H9 (cell line): Measurements from ENCODE around the gene SIAH2. TPM values are rescaled to one million over a fixed set of nuclear protein-coding genes. Genes with fewer than 3 reads are reported as not detected.

ENCODE experiments used
- DNase-seq: peaks from one replicate; pipeline ENCODE4 v3.0.0-alpha.2; 2017
- H2AFZ ChIP-seq: one replicate; pipeline ENCODE4 v1.6.1; 2013; ENCODE audit warnings: mild to moderate bottlenecking, low read length, control low read depth, moderate library complexity
- H2AK5ac ChIP-seq: 2 replicates; pipeline ENCODE4 v1.6.1; 2013; ENCODE audit warnings: low read length, control low read depth, mixed read lengths; ENCODE audit not compliant: insufficient read length
- H2BK120ac ChIP-seq: one replicate; pipeline ENCODE4 v1.6.1; 2013; ENCODE audit warnings: low read depth, mild to moderate bottlenecking, low read length, control low read depth, inconsistent platforms; ENCODE audit not compliant: poor library complexity, severe bottlenecking
- H2BK12ac ChIP-seq: 2 replicates; pipeline ENCODE4 v1.6.1; 2013; ENCODE audit warnings: low read length, control low read depth, mixed read lengths, low read depth; ENCODE audit not compliant: insufficient read length
- H2BK15ac ChIP-seq: 2 replicates; pipeline ENCODE4 v1.6.1; 2013; ENCODE audit warnings: low read depth, low read length, control low read depth
- H2BK20ac ChIP-seq: one replicate; pipeline ENCODE4 v1.6.1; 2013; ENCODE audit warnings: low read depth, mild to moderate bottlenecking, low read length, control low read depth, inconsistent platforms; ENCODE audit not compliant: poor library complexity, severe bottlenecking
- H2BK5ac ChIP-seq: 2 replicates; pipeline ENCODE4 v1.6.1; 2013; ENCODE audit warnings: low read length, control low read depth, mixed read lengths; ENCODE audit not compliant: insufficient read length
- H3K14ac ChIP-seq: 2 replicates; pipeline ENCODE4 v1.6.1; 2013; ENCODE audit warnings: low read length, control low read depth; ENCODE audit not compliant: insufficient read depth
- H3K18ac ChIP-seq: 2 replicates; pipeline ENCODE4 v1.6.1; 2013; ENCODE audit warnings: low read depth, mild to moderate bottlenecking, mixed read lengths, low read length, control low read depth; ENCODE audit not compliant: insufficient read length
- H3K23ac ChIP-seq: 2 replicates; pipeline ENCODE4 v1.6.1; 2013; ENCODE audit warnings: low read length, control low read depth, mixed read lengths, low read depth; ENCODE audit not compliant: insufficient read length
- H3K23me2 ChIP-seq: 2 replicates; pipeline ENCODE4 v1.6.1; 2013; ENCODE audit warnings: low read depth, mild to moderate bottlenecking, mixed read lengths, low read length, control low read depth; ENCODE audit not compliant: insufficient read length, poor library complexity, severe bottlenecking
- H3K27ac ChIP-seq: 2 replicates; pipeline ENCODE4 v1.5.1; 2013; ENCODE audit warnings: low read length, control low read depth, mixed read lengths, low read depth; ENCODE audit not compliant: insufficient read length
- H3K27me3 ChIP-seq: 2 replicates; pipeline ENCODE4 v1.6.1; 2013; ENCODE audit warnings: low read length, control low read depth, inconsistent platforms; ENCODE audit not compliant: insufficient read depth
- H3K4ac ChIP-seq: 2 replicates; pipeline ENCODE4 v1.6.1; 2013; ENCODE audit warnings: low read depth, mild to moderate bottlenecking, control low read depth, inconsistent platforms, low read length, moderate library complexity
- H3K4me1 ChIP-seq: 2 replicates; pipeline ENCODE4 v1.6.1; 2013; ENCODE audit warnings: low read length, control low read depth, inconsistent platforms; ENCODE audit not compliant: insufficient read depth
- H3K4me2 ChIP-seq: 2 replicates; pipeline ENCODE4 v1.6.1; 2013; ENCODE audit warnings: low read length, control low read depth, mixed read lengths; ENCODE audit not compliant: insufficient read length, insufficient read depth
- H3K56ac ChIP-seq: 2 replicates; pipeline ENCODE4 v1.6.1; 2013; ENCODE audit warnings: low read depth, mild to moderate bottlenecking, mixed read lengths, low read length, control low read depth; ENCODE audit not compliant: insufficient read length
- H3K79me1 ChIP-seq: 2 replicates; pipeline ENCODE4 v1.6.1; 2013; ENCODE audit warnings: low read depth, mild to moderate bottlenecking, moderate library complexity, low read length, control low read depth, inconsistent platforms; ENCODE audit not compliant: insufficient read depth, poor library complexity, severe bottlenecking
- H3K79me2 ChIP-seq: 2 replicates; pipeline ENCODE4 v1.6.1; 2013; ENCODE audit warnings: low read length, control low read depth, inconsistent platforms; ENCODE audit not compliant: insufficient read depth
- H3K9ac ChIP-seq: 2 replicates; pipeline ENCODE4 v1.6.1; 2013; ENCODE audit warnings: low read length, control low read depth, mixed read lengths; ENCODE audit not compliant: insufficient read length; ENCODE audit errors: extremely low read depth
- H3K9me3 ChIP-seq: one replicate; pipeline ENCODE4 v1.6.1; 2013; ENCODE audit warnings: low read depth, low read length, inconsistent platforms; ENCODE audit not compliant: control insufficient read depth
- H3T11ph ChIP-seq: one replicate; pipeline ENCODE4 v1.6.1; 2013; ENCODE audit warnings: mild to moderate bottlenecking, low read length, control low read depth, inconsistent platforms
- H4K20me1 ChIP-seq: one replicate; pipeline ENCODE4 v1.6.1; 2013; ENCODE audit not compliant: control insufficient read depth, insufficient read length, insufficient read depth
- H4K5ac ChIP-seq: 2 replicates; pipeline ENCODE4 v1.6.1; 2013; ENCODE audit warnings: low read depth, mild to moderate bottlenecking, mixed read lengths, low read length, control low read depth; ENCODE audit not compliant: insufficient read length
- H4K8ac ChIP-seq: replicated peaks from 2 replicates; pipeline ENCODE4 v1.6.1; 2013; ENCODE audit warnings: low read length, control low read depth, mixed read lengths, low read depth; ENCODE audit not compliant: insufficient read length
- H4K91ac ChIP-seq: 2 replicates; pipeline ENCODE4 v1.6.1; 2013; ENCODE audit warnings: low read depth, mild to moderate bottlenecking, moderate library complexity, mixed read lengths, low read length, control low read depth; ENCODE audit not compliant: insufficient read length
- H3K27ac Mint-ChIP-seq, 3 experiments: 2 replicates in 2 of 3; 3 replicates in 1 of 3; pipeline ENCODE4 v1.8.0; 2020 to 2021; ENCODE audit warnings: mixed read lengths in 3 of 3, mild to moderate bottlenecking in 1 of 3, moderate library complexity in 1 of 3
- H3K27me3 Mint-ChIP-seq: 2 replicates; pipeline ENCODE4 v1.8.0; 2021; ENCODE audit warnings: low read depth, mild to moderate bottlenecking, moderate library complexity, mixed read lengths
- H3K36me3 Mint-ChIP-seq, 3 experiments: 2 replicates in 2 of 3; 3 replicates in 1 of 3; pipeline ENCODE4 v1.8.0; 2020 to 2021; ENCODE audit warnings: low read depth in 3 of 3, mixed read lengths in 3 of 3; ENCODE audit not compliant: insufficient read depth in 1 of 3
- H3K4me1 Mint-ChIP-seq, 2 experiments: 2 replicates each; pipeline ENCODE4 v1.8.0; 2020; ENCODE audit warnings: mixed read lengths in 2 of 2
- H3K4me3 Mint-ChIP-seq, 2 experiments: 2 replicates in 1 of 2; 3 replicates in 1 of 2; pipeline ENCODE4 v1.8.0; 2020 to 2021; ENCODE audit warnings: mild to moderate bottlenecking in 2 of 2, mixed read lengths in 2 of 2, moderate library complexity in 1 of 2
- H3K9me3 Mint-ChIP-seq, 2 experiments: 2 replicates in 1 of 2; 3 replicates in 1 of 2; pipeline ENCODE4 v1.8.0; 2020; ENCODE audit warnings: mild to moderate bottlenecking in 2 of 2, mixed read lengths in 2 of 2, moderate library complexity in 1 of 2
- WGBS: extraction: QIAGEN DNeasy Blood & Tissue Kit; methylation state at CpG from one replicate; pipeline ENCODE4 v1.1.7; 2013; ENCODE audit warnings: missing lambda C conversion rate, low lambda C conversion rate, mixed read lengths; ENCODE audit not compliant: insufficient read length; ENCODE audit errors: extremely low coverage; 5-methylcytosine and 5-hydroxymethylcytosine counted together
- total RNA-seq: library from RNA; stranded (reverse); gene quantifications from 2 replicates; pipeline ENCODE4 v1.2.1, GENCODE V29; 2021
- TF ChIP-seq, protein P1 (sequence below): fragments of 200-600 bp; sonication (generic); conservative IDR thresholded peaks from 3 replicates; pipeline ENCODE4 v1.8.0; 2021; ENCODE audit warnings: antibody characterized with exemption, mild to moderate bottlenecking

The SIAH2 gene
- total RNA-seq, 1 experiment from 2014 or later: 17.4 TPM

GRCh38 chr3:150766742-150767141, 3.8 kb upstream of the SIAH2 start:
- Mint-ChIP-seq H3K9me3 (no peaks in the 10 kb centered on the region; a peak in 1 of 5 replicates), H3K27ac (no peak overlapping the region), H3K4me3 (no peak overlapping the region), H3K27me3 (peaks cover 29% of the 10 kb centered on the region), H3K4me1 (peaks cover 17 to 22% of the 10 kb centered on the region in 2 experiments), H3K36me3 (no peaks in the 10 kb centered on the region)
- Histone ChIP-seq H3T11ph (no peak overlapping the region), H3K23me2 (peaks cover 11% of the 10 kb centered on the region), H3K4ac (no peak overlapping the region), H4K5ac (no peak overlapping the region), H2BK12ac (no peak overlapping the region), H4K91ac (no peak overlapping the region), H3K23ac (no peak overlapping the region), H3K9me3 (no peaks in the 10 kb centered on the region), H3K56ac (no peak overlapping the region), H2BK120ac (no peak overlapping the region), H3K4me2 (no peak overlapping the region), H3K14ac (no peak overlapping the region), H3K27me3 (no peaks in the 10 kb centered on the region), H3K18ac (no peak overlapping the region), H3K9ac (no peak overlapping the region), H3K79me1 (no peaks in the 10 kb centered on the region), H4K20me1 (no peaks in the 10 kb centered on the region), H4K8ac (no peak overlapping the region), H2BK20ac (no peak overlapping the region), H2AK5ac (no peak overlapping the region), H2AFZ (no peak overlapping the region), H3K27ac (no peak overlapping the region), H3K4me1 (peaks cover 5% of the 10 kb centered on the region; the same call in 1 of the 2 replicates), H3K79me2 (no peaks in the 10 kb centered on the region), H2BK5ac (no peak overlapping the region), H2BK15ac (no peak overlapping the region)
- no peak for DNase-seq
- WGBS: no CpG with 5 or more reads among the region's 3 CpGs
- TF ChIP-seq, protein P1, sequence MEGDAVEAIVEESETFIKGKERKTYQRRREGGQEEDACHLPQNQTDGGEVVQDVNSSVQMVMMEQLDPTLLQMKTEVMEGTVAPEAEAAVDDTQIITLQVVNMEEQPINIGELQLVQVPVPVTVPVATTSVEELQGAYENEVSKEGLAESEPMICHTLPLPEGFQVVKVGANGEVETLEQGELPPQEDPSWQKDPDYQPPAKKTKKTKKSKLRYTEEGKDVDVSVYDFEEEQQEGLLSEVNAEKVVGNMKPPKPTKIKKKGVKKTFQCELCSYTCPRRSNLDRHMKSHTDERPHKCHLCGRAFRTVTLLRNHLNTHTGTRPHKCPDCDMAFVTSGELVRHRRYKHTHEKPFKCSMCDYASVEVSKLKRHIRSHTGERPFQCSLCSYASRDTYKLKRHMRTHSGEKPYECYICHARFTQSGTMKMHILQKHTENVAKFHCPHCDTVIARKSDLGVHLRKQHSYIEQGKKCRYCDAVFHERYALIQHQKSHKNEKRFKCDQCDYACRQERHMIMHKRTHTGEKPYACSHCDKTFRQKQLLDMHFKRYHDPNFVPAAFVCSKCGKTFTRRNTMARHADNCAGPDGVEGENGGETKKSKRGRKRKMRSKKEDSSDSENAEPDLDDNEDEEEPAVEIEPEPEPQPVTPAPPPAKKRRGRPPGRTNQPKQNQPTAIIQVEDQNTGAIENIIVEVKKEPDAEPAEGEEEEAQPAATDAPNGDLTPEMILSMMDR: no peak
